ENCODE results near the gene ACKR4.
"Not testable (repeated sequence)": the region's sequence is repeated elsewhere in the genome, so short reads cannot be mapped to it uniquely, and the experiment has no call there.

ACKR4 gene

DNA sequence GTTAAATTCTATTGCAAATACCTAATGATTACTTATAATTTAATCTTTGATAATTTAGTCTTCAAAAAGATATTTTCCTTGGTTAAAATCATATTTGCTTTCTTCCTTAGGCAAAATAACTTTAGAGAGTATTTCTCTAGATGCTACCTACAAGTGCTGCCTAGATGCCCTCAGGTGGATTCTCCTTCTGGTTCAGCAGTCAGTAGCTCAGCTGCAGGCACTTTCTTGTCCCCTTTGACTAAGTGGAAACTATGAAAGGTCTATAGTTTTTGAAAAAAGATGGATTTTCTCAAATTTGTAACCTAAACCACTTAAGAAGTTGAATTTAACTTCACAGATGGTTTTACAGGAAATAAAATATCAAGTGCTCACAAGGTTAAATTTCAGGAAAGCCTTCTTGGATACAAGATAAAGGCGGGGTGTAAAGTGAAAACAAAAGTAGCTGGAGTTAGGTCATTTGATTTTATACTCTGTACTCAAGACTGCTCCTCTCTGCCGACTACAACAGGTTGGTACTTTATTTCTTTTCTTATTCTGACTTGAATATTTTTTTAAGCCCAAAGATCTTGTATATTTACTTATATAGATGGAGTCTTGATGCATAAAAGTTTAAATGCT, at the start of gene ACKR4:
ACKR4 (plus strand) TSS at position 455 of the 618 bp plus-strand sequence. CDS start 3,128 bp downstream, outside the sequence.
- DNase-seq = peak; percentile 45

DNA sequence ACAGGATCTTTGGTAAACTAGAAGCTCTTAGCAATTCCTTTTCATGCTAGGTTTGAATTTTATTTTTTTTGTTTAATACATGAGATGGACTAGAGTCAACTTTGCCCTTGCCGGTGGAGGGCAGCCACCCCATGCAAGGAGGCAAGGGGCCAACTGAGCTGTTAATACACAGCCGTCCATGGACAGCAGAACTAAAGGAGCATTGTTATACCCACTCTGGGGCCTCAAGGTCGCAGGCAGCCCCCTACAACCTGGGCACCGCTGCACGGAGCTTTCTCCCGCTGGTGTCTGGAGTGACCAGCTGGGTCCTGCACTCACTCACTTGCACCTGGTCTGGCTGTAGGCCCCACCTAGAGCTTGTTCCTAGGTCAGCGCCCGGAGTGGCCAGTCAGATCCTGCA, 47.9 kb upstream of the ACKR4 start:
- DNase-seq = no peak

- peak; percentile 78 for DNase-seq
Measured at GRCh38 chr3:132549890-132550578, 47.0 kb upstream of the ACKR4 start.

GRCh38 chr3:132550579-132551305, 46.3 kb upstream of the ACKR4 start:
- DNase-seq = no peak

DNA sequence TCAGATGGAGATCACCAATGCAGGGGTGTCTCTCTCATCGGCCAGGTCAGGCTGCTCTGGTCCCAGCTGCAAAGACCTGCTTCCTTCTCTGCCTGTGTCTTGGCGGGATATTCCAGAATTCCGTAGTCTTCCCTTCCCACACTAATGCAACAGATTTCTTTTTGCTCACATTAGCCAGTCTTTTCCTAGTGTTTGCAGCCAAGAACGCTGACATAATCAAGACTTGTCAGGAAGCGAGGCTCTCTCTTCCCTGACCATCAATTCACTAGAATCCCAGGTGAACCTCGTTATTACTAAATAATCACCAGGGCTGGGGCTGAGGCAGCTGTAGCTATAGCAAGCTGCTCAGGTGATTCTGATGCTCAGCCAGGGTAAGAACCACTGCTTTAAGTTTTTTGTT, 43.2 kb upstream of the ACKR4 start:
- no peak for DNase-seq

DNA sequence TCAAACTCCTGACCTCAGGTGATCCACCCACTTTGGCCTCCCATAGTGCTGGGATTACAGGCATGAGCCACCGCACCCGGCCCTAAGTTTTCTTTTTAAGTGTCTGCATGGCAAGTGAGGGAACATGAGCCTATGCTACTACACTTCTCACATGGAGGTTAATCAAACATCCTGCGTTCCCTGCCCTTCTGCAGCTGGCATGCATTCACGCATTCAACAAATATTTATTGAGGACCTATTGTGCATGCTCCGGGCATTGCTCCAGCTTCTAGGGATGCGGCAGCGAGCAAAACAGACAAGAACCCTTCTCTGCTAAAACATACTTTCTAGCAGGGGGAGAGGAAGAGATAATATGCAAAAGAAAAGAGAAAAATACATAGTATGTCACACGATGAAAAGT, 42.6 kb upstream of the ACKR4 start:
- peak; percentile 63 for DNase-seq

GRCh38 chr3:132555306-132556035, 41.6 kb upstream of the ACKR4 start:
- DNase-seq = no peak

GRCh38 chr3:132556036-132556386, 41.1 kb upstream of the ACKR4 start:
- DNase-seq = not testable (repeated sequence)

GRCh38 chr3:132556508-132557159, 40.4 kb upstream of the ACKR4 start:
- DNase-seq = no peak

DNA sequence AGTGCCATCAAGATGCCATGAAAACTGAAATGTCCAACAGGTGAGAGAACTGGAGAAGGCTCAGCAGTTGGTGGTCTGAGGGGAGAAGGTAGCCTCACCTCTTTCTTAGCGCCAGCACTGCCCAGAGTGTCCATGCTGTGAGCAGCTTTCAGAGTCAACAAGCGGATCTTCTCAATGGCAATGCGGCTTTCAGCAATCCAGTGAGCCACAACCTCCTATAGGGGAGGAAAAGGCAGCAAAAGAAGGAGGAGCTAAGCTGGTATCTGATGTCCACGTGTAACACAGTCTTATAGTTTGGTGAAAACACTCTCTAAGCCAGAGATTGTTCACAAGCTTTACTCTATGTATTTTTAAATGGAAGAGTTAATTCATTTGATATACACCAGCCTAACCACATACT, 36.1 kb upstream of the ACKR4 start:
- DNase-seq = no peak

GRCh38 chr3:132563420-132564069, 33.5 kb upstream of the ACKR4 start:
- DNase-seq = no peak

- no peak for DNase-seq
Measured at GRCh38 chr3:132564070-132564465, 33.0 kb upstream of the ACKR4 start.

DNA sequence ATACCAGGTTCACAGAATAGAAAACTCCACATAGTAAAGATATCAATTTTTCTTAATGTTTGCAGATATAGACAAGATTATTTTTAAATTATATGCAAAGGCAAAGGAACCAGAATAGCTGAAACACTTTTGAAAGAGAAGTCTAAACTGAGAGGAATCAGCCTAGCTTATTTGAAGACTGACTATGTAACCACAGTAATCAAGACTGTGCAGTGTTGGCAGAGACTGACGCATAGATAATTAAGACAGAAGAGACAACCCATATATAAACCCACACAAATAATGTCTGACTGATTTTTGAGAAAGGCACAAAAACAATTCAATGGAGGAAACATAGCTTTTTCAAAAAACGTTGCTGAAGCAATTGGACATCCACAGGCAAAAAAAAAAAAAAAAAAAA, 28.6 kb upstream of the ACKR4 start:
- DNase-seq = no peak

DNA sequence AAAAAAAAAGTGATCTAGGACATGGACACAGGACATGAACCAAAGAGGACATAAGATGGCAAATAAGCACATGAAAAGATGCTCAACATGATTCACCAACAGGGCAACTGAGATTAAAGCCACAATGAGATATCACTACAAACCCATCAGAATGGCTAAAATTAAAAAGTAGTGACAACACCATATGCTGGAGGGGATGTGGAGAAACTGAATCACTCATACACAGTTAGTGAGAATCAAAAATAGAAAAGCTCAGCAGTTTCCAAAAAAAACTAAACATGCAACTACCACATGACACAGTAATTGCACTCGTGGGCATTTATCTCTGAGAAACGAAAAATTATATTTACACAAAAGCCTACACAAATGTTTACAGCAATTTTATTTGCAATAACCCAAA, 27.9 kb upstream of the ACKR4 start:
- peak; percentile 11 for DNase-seq

GRCh38 chr3:132569580-132569979, 27.5 kb upstream of the ACKR4 start:
- no peak for DNase-seq

DNA sequence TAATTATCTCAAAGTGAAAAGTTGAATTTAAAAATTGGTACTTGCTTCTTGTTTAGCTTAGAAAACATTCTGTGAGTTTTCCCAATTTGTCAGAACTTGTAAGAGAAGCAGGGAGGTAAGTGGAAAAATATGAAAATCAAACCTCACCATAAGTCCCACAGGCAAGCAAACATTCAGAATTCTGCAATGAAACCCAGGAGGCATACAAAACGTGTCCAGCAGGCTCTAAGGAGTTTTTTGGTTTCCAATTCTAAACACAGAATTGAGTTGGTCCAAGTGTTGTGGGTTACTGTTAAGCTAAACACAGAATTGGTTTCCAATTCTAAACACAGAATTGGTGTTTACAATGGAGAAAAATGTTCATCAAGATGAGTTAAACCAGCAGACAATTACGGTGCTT, 27.1 kb upstream of the ACKR4 start:
- no peak for DNase-seq

GRCh38 chr3:132573797-132574211, 23.3 kb upstream of the ACKR4 start:
- DNase-seq = no peak

DNA sequence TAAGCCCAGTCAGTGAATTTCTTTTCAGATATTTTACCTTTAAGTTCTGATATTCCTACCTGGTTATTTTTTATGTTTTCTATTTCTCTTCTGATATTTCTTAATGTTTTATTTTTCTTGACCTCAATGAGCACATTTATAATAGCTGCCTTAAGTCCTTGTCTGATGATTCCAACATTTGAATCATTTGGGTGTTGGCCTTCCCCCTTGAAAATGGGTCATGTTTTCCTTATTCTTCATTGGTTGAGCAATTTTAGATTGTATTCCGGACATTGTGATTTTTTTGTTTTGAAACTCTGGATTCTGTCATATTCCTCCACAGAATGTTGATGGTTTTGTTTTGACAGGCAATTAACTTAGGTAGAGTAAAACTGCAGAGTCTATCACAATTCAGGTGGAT, 9.7 kb upstream of the ACKR4 start:
- no peak for DNase-seq

DNA sequence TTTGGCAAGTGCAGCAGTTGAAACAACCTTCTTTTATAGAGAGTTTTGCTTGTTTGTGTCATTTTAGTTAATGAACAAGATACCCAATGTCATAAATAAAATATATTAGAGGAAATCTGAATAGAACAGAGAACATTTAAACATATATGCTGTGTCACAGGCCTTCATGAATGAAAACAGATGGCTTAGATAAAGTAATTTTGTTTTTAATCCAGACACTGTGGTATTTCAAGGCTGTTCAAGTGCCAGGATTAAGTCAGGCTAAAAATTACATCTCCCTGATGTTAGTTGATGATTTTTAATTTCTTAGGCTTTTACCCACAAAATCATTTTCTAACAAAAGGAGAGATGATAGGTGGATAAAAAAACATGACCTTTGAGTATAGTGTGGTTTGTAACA, 4.9 kb upstream of the ACKR4 start:
- DNase-seq = no peak

- DNase-seq = peak; percentile 38
Measured at GRCh38 chr3:132593241-132593946, 3.7 kb upstream of the ACKR4 start.

DNA sequence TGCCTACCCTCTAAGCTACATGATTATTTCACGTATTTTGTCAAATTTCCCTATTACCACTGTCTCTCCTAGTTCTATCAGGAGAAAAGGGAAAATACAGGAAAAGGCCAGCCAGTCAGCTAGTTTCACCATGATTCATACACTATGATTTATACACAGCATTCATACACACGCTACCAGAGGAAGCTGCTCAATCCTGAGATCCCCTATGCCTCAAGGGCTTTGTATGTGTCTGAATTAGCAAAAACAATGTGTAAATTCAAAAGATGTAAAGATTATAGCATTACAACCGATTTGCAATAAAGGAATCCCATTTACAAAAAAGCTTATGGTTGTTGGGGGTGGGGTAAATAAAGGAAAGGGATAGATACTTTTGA, 3.1 kb upstream of the ACKR4 start:
- peak; percentile 89 for DNase-seq

- no peak for DNase-seq
Measured at GRCh38 chr3:132594498-132594897, 2.6 kb upstream of the ACKR4 start.
